AG09309 (cell line): ENCODE results near the gene EVL.
A peak's percentile ranks its signal among the peaks of the same experiment; 100 is the strongest.

Experiments used
- DNase-seq: peaks from one replicate; pipeline ENCODE4 v3.0.0-alpha.2; 2010; ENCODE audit warnings: low read depth
- H3K4me3 ChIP-seq: 2 replicates; pipeline ENCODE4 v1.5.1; 2011; ENCODE audit warnings: mild to moderate bottlenecking, low read depth, low read length, moderate library complexity; ENCODE audit not compliant: control insufficient read depth
- CTCF ChIP-seq: IDR thresholded peaks from 2 replicates; pipeline ENCODE4 v1.5.1; 2011; ENCODE audit warnings: mild to moderate bottlenecking, low read depth, low read length, inconsistent platforms; ENCODE audit not compliant: insufficient read depth, control insufficient read depth; ENCODE audit errors: missing control alignments

Gene EVL

GRCh38 chr14:100132903-100133510 lies 67.8 kb downstream of the EVL start:
- H3K4me3 ChIP-seq: no peak overlapping the region
- peak; percentile 61 for DNase-seq

GRCh38 chr14:100134586-100134985 lies 69.4 kb downstream of the EVL start:
- no peak overlapping the region for H3K4me3 ChIP-seq
- no peak for TF ChIP-seq CTCF

More at GRCh38 chr14:100132903-100133510, 67.8 kb downstream of the EVL start:
- TF ChIP-seq CTCF: no peak

DNA sequence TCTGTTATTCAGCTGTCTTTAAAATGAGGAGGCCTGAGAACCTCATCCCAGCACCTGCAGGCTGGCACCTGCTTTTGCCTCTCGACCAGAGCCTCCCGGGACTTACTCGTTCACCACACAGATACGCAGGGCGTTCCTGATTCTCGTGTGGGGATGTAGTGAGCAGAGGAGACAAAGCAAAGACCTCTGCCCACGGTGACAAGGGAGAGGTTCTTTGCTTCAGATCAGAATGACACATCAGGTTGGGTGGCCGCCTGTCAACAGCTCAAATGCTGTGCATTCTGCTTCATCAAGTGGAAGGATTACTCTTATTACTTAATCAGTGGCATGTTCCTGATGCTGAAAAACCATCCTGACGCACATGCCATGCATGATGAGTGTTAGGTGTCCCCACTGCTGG lies 69.9 kb downstream of the EVL start:
- H3K4me3 ChIP-seq: no peak overlapping the region
- DNase-seq: no peak
- no peak for TF ChIP-seq CTCF

More at GRCh38 chr14:100134586-100134985, 69.4 kb downstream of the EVL start:
- DNase-seq: no peak

- no peak overlapping the region for H3K4me3 ChIP-seq
- TF ChIP-seq CTCF: no peak
- DNase-seq: no peak
Observed at GRCh38 chr14:100135784-100136183, 70.6 kb downstream of the EVL start.

GRCh38 chr14:100137173-100137572 lies 72.0 kb downstream of the EVL start:
- no peak overlapping the region for H3K4me3 ChIP-seq
- DNase-seq: no peak
- no peak for TF ChIP-seq CTCF

DNA sequence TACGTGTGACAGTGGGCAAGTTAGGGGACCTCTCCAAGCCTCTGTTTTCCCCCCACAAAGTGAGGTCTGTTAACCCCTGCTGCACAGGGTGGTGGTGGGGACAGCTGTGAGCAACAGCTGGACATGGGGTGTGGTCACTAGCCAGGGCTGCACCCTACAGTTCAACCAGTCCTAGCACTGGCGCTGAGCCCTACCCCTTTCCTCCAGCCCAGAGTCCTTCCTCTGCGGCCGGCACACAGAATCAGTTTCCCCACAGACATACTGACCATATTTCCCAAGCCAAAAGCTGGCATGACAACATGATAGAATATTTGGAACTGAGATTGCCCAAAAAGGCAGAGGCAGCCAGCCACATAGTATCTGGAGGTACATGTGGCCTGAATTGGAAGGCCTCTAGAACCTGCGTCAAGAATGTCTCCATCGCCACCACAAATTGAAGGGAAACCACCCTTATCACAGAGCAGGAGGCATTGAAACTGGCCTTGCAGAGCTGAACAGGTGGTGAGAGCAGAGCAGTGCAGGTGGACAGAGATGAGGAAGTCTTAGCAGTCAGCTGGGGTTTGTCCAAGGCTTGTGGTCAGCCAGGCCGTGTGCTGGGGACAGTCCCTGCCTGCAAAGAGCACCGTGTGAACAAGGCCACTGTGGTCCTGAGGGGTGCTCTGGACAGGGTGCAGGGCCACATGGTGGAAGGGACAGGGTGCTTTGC lies 73.0 kb downstream of the EVL start:
- no peak for TF ChIP-seq CTCF
- DNase-seq: no peak
- no peak overlapping the region for H3K4me3 ChIP-seq
